H9 (cell line): ENCODE data around the gene CASK. TPM values are rescaled to one million over a fixed set of nuclear protein-coding genes. Genes with fewer than 3 reads are reported as not detected.

ENCODE experiments used
- DNase-seq: peaks from one replicate; pipeline ENCODE4 v3.0.0-alpha.2; 2017
- H2AFZ ChIP-seq: one replicate; pipeline ENCODE4 v1.6.1; 2013; ENCODE audit warnings: mild to moderate bottlenecking, low read length, control low read depth, moderate library complexity
- H2AK5ac ChIP-seq: 2 replicates; pipeline ENCODE4 v1.6.1; 2013; ENCODE audit warnings: low read length, control low read depth, mixed read lengths; ENCODE audit not compliant: insufficient read length
- H2BK120ac ChIP-seq: one replicate; pipeline ENCODE4 v1.6.1; 2013; ENCODE audit warnings: low read depth, mild to moderate bottlenecking, low read length, control low read depth, inconsistent platforms; ENCODE audit not compliant: poor library complexity, severe bottlenecking
- H2BK12ac ChIP-seq: 2 replicates; pipeline ENCODE4 v1.6.1; 2013; ENCODE audit warnings: low read length, control low read depth, mixed read lengths, low read depth; ENCODE audit not compliant: insufficient read length
- H2BK15ac ChIP-seq: 2 replicates; pipeline ENCODE4 v1.6.1; 2013; ENCODE audit warnings: low read depth, low read length, control low read depth
- H2BK20ac ChIP-seq: one replicate; pipeline ENCODE4 v1.6.1; 2013; ENCODE audit warnings: low read depth, mild to moderate bottlenecking, low read length, control low read depth, inconsistent platforms; ENCODE audit not compliant: poor library complexity, severe bottlenecking
- H2BK5ac ChIP-seq: 2 replicates; pipeline ENCODE4 v1.6.1; 2013; ENCODE audit warnings: low read length, control low read depth, mixed read lengths; ENCODE audit not compliant: insufficient read length
- H3K14ac ChIP-seq: 2 replicates; pipeline ENCODE4 v1.6.1; 2013; ENCODE audit warnings: low read length, control low read depth; ENCODE audit not compliant: insufficient read depth
- H3K18ac ChIP-seq: 2 replicates; pipeline ENCODE4 v1.6.1; 2013; ENCODE audit warnings: low read depth, mild to moderate bottlenecking, mixed read lengths, low read length, control low read depth; ENCODE audit not compliant: insufficient read length
- H3K23ac ChIP-seq: 2 replicates; pipeline ENCODE4 v1.6.1; 2013; ENCODE audit warnings: low read length, control low read depth, mixed read lengths, low read depth; ENCODE audit not compliant: insufficient read length
- H3K23me2 ChIP-seq: 2 replicates; pipeline ENCODE4 v1.6.1; 2013; ENCODE audit warnings: low read depth, mild to moderate bottlenecking, mixed read lengths, low read length, control low read depth; ENCODE audit not compliant: insufficient read length, poor library complexity, severe bottlenecking
- H3K27ac ChIP-seq: 2 replicates; pipeline ENCODE4 v1.5.1; 2013; ENCODE audit warnings: low read length, control low read depth, mixed read lengths, low read depth; ENCODE audit not compliant: insufficient read length
- H3K27me3 ChIP-seq: 2 replicates; pipeline ENCODE4 v1.6.1; 2013; ENCODE audit warnings: low read length, control low read depth, inconsistent platforms; ENCODE audit not compliant: insufficient read depth
- H3K4ac ChIP-seq: 2 replicates; pipeline ENCODE4 v1.6.1; 2013; ENCODE audit warnings: low read depth, mild to moderate bottlenecking, control low read depth, inconsistent platforms, low read length, moderate library complexity
- H3K4me1 ChIP-seq: 2 replicates; pipeline ENCODE4 v1.6.1; 2013; ENCODE audit warnings: low read length, control low read depth, inconsistent platforms; ENCODE audit not compliant: insufficient read depth
- H3K4me2 ChIP-seq: 2 replicates; pipeline ENCODE4 v1.6.1; 2013; ENCODE audit warnings: low read length, control low read depth, mixed read lengths; ENCODE audit not compliant: insufficient read length, insufficient read depth
- H3K56ac ChIP-seq: 2 replicates; pipeline ENCODE4 v1.6.1; 2013; ENCODE audit warnings: low read depth, mild to moderate bottlenecking, mixed read lengths, low read length, control low read depth; ENCODE audit not compliant: insufficient read length
- H3K79me1 ChIP-seq: 2 replicates; pipeline ENCODE4 v1.6.1; 2013; ENCODE audit warnings: low read depth, mild to moderate bottlenecking, moderate library complexity, low read length, control low read depth, inconsistent platforms; ENCODE audit not compliant: insufficient read depth, poor library complexity, severe bottlenecking
- H3K79me2 ChIP-seq: 2 replicates; pipeline ENCODE4 v1.6.1; 2013; ENCODE audit warnings: low read length, control low read depth, inconsistent platforms; ENCODE audit not compliant: insufficient read depth
- H3K9ac ChIP-seq: 2 replicates; pipeline ENCODE4 v1.6.1; 2013; ENCODE audit warnings: low read length, control low read depth, mixed read lengths; ENCODE audit not compliant: insufficient read length; ENCODE audit errors: extremely low read depth
- H3K9me3 ChIP-seq: one replicate; pipeline ENCODE4 v1.6.1; 2013; ENCODE audit warnings: low read depth, low read length, inconsistent platforms; ENCODE audit not compliant: control insufficient read depth
- H3T11ph ChIP-seq: one replicate; pipeline ENCODE4 v1.6.1; 2013; ENCODE audit warnings: mild to moderate bottlenecking, low read length, control low read depth, inconsistent platforms
- H4K20me1 ChIP-seq: one replicate; pipeline ENCODE4 v1.6.1; 2013; ENCODE audit not compliant: control insufficient read depth, insufficient read length, insufficient read depth
- H4K5ac ChIP-seq: 2 replicates; pipeline ENCODE4 v1.6.1; 2013; ENCODE audit warnings: low read depth, mild to moderate bottlenecking, mixed read lengths, low read length, control low read depth; ENCODE audit not compliant: insufficient read length
- H4K8ac ChIP-seq: replicated peaks from 2 replicates; pipeline ENCODE4 v1.6.1; 2013; ENCODE audit warnings: low read length, control low read depth, mixed read lengths, low read depth; ENCODE audit not compliant: insufficient read length
- H4K91ac ChIP-seq: 2 replicates; pipeline ENCODE4 v1.6.1; 2013; ENCODE audit warnings: low read depth, mild to moderate bottlenecking, moderate library complexity, mixed read lengths, low read length, control low read depth; ENCODE audit not compliant: insufficient read length
- H3K27ac Mint-ChIP-seq, 3 experiments: 2 replicates in 2 of 3; 3 replicates in 1 of 3; pipeline ENCODE4 v1.8.0; 2020 to 2021; ENCODE audit warnings: mixed read lengths in 3 of 3, mild to moderate bottlenecking in 1 of 3, moderate library complexity in 1 of 3
- H3K27me3 Mint-ChIP-seq: 2 replicates; pipeline ENCODE4 v1.8.0; 2021; ENCODE audit warnings: low read depth, mild to moderate bottlenecking, moderate library complexity, mixed read lengths
- H3K36me3 Mint-ChIP-seq, 3 experiments: 2 replicates in 2 of 3; 3 replicates in 1 of 3; pipeline ENCODE4 v1.8.0; 2020 to 2021; ENCODE audit warnings: low read depth in 3 of 3, mixed read lengths in 3 of 3; ENCODE audit not compliant: insufficient read depth in 1 of 3
- H3K4me1 Mint-ChIP-seq, 2 experiments: 2 replicates each; pipeline ENCODE4 v1.8.0; 2020; ENCODE audit warnings: mixed read lengths in 2 of 2
- H3K4me3 Mint-ChIP-seq, 2 experiments: 2 replicates in 1 of 2; 3 replicates in 1 of 2; pipeline ENCODE4 v1.8.0; 2020 to 2021; ENCODE audit warnings: mild to moderate bottlenecking in 2 of 2, mixed read lengths in 2 of 2, moderate library complexity in 1 of 2
- H3K9me3 Mint-ChIP-seq, 2 experiments: 2 replicates in 1 of 2; 3 replicates in 1 of 2; pipeline ENCODE4 v1.8.0; 2020; ENCODE audit warnings: mild to moderate bottlenecking in 2 of 2, mixed read lengths in 2 of 2, moderate library complexity in 1 of 2
- WGBS: extraction: QIAGEN DNeasy Blood & Tissue Kit; methylation state at CpG from one replicate; pipeline ENCODE4 v1.1.7; 2013; ENCODE audit warnings: missing lambda C conversion rate, low lambda C conversion rate, mixed read lengths; ENCODE audit not compliant: insufficient read length; ENCODE audit errors: extremely low coverage; 5-methylcytosine and 5-hydroxymethylcytosine counted together
- total RNA-seq: library from RNA; stranded (reverse); gene quantifications from 2 replicates; pipeline ENCODE4 v1.2.1, GENCODE V29; 2021
- TF ChIP-seq, protein P1 (sequence below): fragments of 200-600 bp; sonication (generic); conservative IDR thresholded peaks from 3 replicates; pipeline ENCODE4 v1.8.0; 2021; ENCODE audit warnings: antibody characterized with exemption, mild to moderate bottlenecking

The CASK gene
- total RNA-seq, 1 experiment from 2014 or later = 44.1 TPM

DNA sequence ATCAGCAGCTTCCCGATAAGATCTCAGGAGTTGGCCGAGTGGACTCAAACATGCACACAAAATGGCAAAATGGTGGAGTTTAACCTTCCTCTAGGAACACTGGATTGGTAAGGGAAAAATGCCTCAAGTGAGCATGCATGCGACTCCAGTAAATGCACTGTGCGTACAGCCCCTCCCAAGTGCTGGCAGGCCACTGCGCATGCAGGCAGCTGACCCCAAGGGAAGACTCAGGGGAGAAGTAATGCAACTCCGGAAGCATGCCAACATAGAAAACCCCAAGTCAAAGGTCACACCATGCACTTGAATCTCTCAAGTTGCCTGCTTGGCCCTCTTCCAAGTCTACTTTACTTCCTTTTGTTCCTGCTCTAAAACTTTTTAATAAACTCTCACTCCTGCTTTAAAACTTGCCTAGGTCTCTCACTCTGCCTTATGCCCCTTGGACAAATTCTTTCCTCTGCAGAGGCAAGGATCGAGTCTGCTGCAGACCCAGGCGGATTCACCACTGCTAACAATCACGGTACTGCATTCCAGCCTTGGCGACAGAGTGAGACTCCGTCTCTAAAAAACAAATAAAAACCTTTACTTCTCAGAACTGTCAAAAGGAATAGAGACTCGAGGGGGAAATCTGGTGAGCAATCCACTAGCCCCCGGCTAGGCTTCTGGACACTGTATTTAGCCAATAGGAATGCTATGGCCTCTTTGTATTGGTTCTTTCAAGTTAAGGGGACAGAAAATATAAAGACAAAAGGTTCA, 442.7 kb downstream of the CASK start:
- Histone ChIP-seq H3K23ac (no peak overlapping the region), H3K79me1 (no peaks in the 10 kb centered on the region), H3K18ac (no peak overlapping the region), H3K4me2 (no peak overlapping the region), H3K79me2 (no peaks in the 10 kb centered on the region), H2BK120ac (no peak overlapping the region), H2BK12ac (no peak overlapping the region), H3K4ac (no peak overlapping the region), H4K91ac (no peak overlapping the region), H2BK15ac (no peak overlapping the region), H3T11ph (no peak overlapping the region), H3K4me1 (peaks cover 7% of the 10 kb centered on the region; the same call in 1 of the 2 replicates), H2AK5ac (no peak overlapping the region), H4K20me1 (no peaks in the 10 kb centered on the region), H3K27ac (no peak overlapping the region), H3K14ac (no peak overlapping the region; the same call in 1 of the 2 replicates), H4K8ac (no peak overlapping the region), H2AFZ (no peak overlapping the region), H4K5ac (no peak overlapping the region), H2BK20ac (no peak overlapping the region), H3K9me3 (no peaks in the 10 kb centered on the region), H3K9ac (no peak overlapping the region), H3K56ac (no peak overlapping the region), H3K27me3 (no peaks in the 10 kb centered on the region), H2BK5ac (no peak overlapping the region), H3K23me2 (no peaks in the 10 kb centered on the region)
- Mint-ChIP-seq H3K9me3 (peaks cover 60 to 61% of the 10 kb centered on the region in 2 experiments), H3K27me3 (no peaks in the 10 kb centered on the region), H3K4me3 (no peak overlapping the region), H3K36me3 (peaks cover 0 to 12% (median 2%) of the 10 kb centered on the region in 3 experiments; a peak in 2 of 7 replicates), H3K27ac (no peak overlapping the region), H3K4me1 (peaks cover 26 to 33% of the 10 kb centered on the region in 2 experiments)
- TF ChIP-seq, protein P1, sequence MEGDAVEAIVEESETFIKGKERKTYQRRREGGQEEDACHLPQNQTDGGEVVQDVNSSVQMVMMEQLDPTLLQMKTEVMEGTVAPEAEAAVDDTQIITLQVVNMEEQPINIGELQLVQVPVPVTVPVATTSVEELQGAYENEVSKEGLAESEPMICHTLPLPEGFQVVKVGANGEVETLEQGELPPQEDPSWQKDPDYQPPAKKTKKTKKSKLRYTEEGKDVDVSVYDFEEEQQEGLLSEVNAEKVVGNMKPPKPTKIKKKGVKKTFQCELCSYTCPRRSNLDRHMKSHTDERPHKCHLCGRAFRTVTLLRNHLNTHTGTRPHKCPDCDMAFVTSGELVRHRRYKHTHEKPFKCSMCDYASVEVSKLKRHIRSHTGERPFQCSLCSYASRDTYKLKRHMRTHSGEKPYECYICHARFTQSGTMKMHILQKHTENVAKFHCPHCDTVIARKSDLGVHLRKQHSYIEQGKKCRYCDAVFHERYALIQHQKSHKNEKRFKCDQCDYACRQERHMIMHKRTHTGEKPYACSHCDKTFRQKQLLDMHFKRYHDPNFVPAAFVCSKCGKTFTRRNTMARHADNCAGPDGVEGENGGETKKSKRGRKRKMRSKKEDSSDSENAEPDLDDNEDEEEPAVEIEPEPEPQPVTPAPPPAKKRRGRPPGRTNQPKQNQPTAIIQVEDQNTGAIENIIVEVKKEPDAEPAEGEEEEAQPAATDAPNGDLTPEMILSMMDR = no peak
- DNase-seq = no peak
- no CpG with 5 or more reads among the region's 13 CpGs for WGBS
